Hematopoietic multipotent progenitor cell treated with erythropoietin and hydrocortisone succinate and interleukin-3 and kit ligand, for 8 days (in vitro differentiated cells): ENCODE data around the gene LRRC4.

Experiments used
- DNase-seq: peaks from one replicate; pipeline ENCODE4 v3.0.0-alpha.2; 2015

Gene LRRC4

GRCh38 chr7:128004623-128005022 lies 26.6 kb downstream of the LRRC4 start:
- DNase-seq = no peak

- no peak for DNase-seq
These were observed 27.4 kb downstream of the LRRC4 start for GRCh38 chr7:128003787-128004186.

GRCh38 chr7:128003167-128003566 lies 28.1 kb downstream of the LRRC4 start:
- no peak for DNase-seq

DNA sequence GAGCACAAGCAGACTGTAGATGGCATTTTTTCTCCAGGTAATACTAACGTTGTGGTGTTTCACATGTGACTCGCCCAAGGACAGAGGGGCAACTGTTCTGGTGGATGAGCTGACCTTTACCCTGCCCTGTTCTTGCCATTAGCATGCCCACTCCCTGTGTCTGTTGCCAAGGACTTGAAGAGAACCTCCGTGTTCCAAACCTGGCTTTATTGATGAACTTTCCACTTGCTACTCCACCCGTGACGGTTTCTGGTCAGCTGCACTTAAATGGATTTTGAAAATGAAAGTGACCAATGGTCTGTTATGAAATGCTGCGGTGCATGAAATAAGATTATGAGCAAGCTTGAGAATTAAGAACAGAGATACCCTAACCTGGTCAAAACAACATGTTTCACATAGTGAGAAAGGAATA lies 30.4 kb downstream of the LRRC4 start:
- no peak for DNase-seq

DNA sequence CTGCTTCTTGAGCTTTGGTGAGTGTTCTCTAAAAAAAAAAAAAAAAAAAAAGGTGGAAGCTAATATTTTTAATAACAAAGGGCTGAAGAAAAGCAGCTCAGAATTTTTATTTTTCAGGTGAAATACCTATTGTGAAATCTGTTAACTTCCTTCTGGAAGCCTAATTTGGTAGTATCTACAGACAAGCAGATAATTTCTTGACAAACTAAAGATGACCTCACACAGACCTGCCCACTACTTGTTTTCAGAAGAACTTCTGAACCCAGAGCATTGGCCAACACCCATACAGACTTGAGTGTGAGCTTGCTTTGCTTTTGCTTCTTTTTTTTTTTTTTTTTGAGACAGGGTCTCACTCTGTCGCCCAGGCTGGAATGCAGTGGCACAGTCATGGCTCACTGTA lies 31.2 kb downstream of the LRRC4 start:
- no peak for DNase-seq

DNA sequence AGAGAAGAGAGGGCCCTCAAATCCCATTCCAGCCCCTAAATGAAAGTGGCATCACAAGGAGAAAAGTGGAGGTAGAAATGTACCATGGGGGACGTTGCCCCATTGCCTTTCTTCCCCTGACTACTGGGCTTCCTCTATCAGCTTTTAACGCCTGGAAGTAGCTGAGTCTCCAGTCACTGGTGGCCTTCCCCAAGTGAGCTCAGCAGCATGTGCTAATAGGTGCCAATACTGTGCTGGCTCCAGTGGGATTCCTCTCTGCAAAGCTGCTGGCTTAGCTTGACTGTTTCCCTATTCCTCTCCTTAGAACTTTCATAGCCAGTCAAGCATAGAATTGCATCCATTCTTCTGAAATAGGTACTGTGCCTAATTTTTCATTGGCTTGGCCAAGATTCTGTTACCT lies 32.6 kb downstream of the LRRC4 start:
- no peak for DNase-seq

GRCh38 chr7:127997226-127997922 lies 33.9 kb downstream of the LRRC4 start:
- no peak for DNase-seq

- peak; percentile 12 for DNase-seq
These were observed 34.8 kb downstream of the LRRC4 start for GRCh38 chr7:127996253-127997071.

DNA sequence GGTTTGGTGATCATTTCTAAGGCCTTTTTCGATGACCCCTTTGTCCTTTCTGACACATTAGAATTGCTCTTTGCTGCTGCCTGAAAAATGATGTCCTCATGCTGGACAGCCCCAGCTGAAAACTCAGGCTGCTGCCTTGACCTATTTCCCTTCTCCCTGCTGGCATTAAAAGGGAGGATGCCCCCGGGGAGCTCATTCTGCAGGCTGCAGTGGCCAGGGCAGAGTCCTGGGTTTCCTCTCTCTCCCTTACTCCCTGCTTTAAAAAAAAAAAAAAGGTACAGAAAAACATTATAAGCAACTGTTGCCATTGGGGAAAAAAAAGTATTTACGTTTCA lies 35.4 kb downstream of the LRRC4 start:
- no peak for DNase-seq

GRCh38 chr7:127995156-127995880 lies 35.9 kb downstream of the LRRC4 start:
- DNase-seq = no peak

DNA sequence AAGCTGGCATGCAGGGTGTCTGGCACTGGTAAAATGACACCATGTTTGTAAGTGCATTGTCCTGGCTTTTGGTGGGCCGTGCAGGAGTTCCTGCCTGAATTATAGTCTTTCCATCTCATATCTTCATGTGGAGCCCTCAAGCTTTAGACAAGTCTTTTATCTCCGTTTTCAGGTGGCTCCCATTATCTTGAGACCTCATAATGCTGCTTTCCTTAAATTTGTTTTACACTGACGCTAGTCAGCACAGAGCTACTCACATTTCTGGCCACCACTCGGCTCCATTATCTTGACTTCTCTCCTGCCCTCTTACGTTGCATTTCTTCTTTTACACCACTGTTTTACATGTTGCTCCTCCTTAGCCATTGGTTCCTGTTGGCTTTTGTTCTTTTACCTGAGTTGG lies 37.2 kb downstream of the LRRC4 start:
- peak; percentile 6 for DNase-seq

DNA sequence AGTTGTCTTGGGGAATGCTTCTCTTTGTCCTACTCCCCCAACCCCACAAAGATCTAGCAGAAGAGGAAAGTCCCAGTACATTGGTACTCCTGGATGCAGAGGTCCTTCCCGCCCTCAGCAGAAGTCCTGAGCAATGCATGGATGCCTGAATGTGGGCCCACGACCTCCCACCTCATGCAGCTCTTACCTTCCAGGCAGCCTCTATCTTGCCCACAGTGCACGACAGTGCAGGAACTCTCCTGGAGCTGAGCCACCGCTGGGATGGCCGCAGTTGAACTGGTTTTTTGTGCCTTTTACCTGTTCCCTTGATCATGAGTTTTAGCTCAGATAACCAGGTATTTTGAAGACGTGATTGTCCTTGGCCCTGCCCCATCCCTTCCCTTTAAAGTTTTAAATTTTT lies 37.9 kb downstream of the LRRC4 start:
- no peak for DNase-seq

GRCh38 chr7:127988751-127989150 lies 42.5 kb downstream of the LRRC4 start:
- DNase-seq = no peak

GRCh38 chr7:127986581-127987521 lies 44.4 kb downstream of the LRRC4 start:
- peak; percentile 92 for DNase-seq

- DNase-seq = peak; percentile 40
These were observed 47.4 kb downstream of the LRRC4 start for GRCh38 chr7:127983804-127984332.

DNA sequence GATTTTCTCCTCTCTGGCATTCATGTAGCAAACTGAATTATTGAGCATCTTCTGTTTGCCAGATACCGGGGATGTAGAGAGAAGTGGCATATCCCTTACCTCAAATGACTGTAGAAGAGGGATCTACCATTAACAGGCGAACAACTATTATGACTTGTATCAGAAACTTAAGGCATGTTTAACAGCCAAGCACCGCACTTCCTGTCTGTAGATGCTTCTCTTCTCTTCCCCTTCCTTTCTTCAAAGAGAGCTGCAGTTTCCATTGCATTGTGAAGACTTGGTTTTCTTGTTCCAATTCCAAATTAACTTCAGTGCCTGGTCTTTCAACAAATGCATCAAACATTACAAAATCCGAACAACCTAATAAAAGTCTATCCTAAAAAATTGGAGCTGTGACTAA lies 49.3 kb downstream of the LRRC4 start:
- DNase-seq = no peak

- no peak for DNase-seq
These were observed 50.3 kb downstream of the LRRC4 start for GRCh38 chr7:127980901-127981300.

DNA sequence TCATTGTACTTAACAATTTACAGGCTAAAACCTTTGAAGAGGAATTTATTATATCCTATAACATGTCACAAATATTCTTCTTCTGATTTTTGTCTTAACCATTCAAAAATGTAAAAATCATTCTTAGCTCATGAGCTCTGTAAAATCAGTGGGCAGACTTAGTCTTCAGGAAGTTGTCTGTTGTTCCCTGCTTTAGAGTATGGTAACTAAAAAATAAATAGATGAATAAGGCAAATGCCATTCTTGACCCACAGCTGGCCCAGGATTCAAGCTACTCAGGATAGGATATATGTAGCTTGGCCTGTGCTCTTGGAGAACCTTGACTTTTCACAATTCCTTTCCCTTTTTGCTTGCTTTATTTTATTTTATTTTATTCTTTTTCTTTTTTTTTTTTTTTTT lies 51.5 kb downstream of the LRRC4 start:
- DNase-seq = no peak

DNA sequence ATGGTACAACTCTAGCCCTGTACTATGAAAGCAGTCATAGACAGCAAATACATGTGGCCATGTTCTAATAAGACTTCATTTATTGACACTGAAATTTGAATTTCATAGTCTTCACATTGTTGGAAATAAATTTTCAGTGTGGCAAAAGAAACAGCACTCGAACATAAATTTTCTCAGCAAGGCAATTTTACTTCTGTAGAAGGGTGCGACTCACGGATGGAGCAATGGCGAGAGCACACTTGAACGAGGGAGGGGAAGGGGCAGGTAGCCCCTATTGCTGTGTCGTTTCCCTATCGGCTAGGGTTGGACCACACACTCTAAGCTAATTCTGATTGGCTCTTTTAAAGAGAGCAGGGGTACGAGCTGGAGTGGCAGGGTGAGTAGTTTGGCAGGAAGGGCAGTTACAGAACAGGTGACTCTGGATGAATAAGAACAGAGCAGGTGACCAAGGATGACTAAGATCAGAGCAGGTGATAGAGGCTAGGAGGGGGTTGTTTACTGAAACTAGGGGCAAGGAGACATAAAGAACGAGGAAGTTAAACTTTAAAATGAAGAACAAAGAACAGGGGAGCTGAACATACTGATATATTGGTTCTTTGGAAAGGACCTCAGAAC lies 52.0 kb downstream of the LRRC4 start:
- DNase-seq = no peak

GRCh38 chr7:127978421-127978820 lies 52.8 kb downstream of the LRRC4 start:
- DNase-seq = no peak
